ENCODE results near the gene SGCA. TPM values are rescaled to one million over a fixed set of nuclear protein-coding genes. Genes with fewer than 3 reads are reported as not detected.

The SGCA gene
- total RNA-seq, 4 donors from 2014 or later = 1.9 to 15.1 (median 6.9) TPM

DNA sequence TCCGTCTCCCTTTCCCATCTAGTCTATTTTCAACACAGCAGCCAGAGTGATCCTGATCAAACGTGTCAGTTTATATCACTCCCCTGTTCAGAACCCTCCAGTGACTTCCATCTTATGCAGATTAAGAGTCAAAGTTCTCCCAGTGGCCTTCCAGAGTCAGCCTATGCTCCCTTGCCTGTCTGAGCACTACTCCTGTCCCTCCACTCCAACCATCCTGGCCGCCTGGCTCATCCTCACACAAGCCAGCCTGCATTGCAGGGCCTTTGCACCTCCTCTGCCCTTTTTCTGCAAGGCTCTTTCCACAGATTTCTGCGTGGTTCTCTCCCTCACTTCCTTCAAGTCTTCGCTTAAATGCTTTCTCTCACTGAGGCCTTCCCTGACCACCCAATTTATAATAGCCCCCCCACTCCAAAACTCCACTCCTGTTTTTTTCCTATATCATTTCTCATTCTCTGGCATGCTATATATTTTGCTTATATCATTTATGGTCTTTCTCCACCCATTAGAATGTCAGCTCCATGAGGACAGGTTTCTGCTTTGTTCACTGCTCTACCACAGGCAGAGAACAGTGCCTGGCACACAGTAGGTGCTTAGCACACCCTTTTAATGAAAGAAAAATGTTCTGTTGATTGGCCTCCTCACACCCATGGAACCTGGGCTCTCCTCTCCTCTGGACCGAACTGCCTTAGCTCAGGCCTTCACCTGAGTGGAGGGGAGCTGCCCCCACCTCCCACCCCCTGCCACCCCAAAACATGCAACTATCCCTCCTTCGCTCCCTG, 45.1 kb upstream of the SGCA start:
- Histone ChIP-seq H3K4me3 (no peak overlapping the region), H3K27ac (no peak overlapping the region), H3K4me1 (peaks cover 0 to 26% (median 9%) of the 10 kb centered on the region in 3 donors), H3K36me3 (no peaks in the 10 kb centered on the region), H3K27me3 (peaks cover 0 to 39% (median 0%) of the 10 kb centered on the region in 4 donors), H3K9me3 (no peaks in the 10 kb centered on the region)
- TF ChIP-seq CTCF (IDR thresholded peaks at IDR 0.05) (no peak), POLR2A (IDR thresholded peaks at IDR 0.05) (no peak)
- DNase-seq = no peak
- 81 to 87% methylated on average over 7 of the region's 7 CpGs for whole genome bisulfite sequencing, 2 donors
- intact Hi-C loops (cut with DNase I) = no loop called here

DNA sequence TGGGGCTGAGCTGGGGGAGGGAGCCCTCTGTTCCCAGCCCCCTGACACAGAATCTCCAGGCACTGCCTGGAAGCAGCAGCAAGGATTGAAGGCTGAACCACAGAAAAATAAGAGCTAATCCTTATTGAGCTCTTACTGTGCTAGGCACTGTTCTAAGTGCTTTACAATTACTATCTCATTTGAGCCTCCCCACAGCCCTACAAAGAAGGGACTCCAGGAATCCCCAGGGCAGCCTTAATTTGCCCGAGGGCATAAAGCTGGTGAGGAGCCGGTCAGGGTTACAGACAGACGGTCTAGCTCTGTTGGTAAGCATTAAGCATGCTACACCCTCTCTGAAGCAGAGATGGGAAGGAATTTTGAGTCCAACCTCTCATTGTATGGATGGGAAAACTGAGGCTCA, 42.9 kb upstream of the SGCA start:
- H3K36me3 ChIP-seq = no peaks in the 10 kb centered on the region
- H3K4me1 ChIP-seq = peaks cover 0 to 19% (median 5%) of the 10 kb centered on the region in 3 donors
- no peak overlapping the region for H3K4me3 ChIP-seq
- no peaks in the 10 kb centered on the region for H3K9me3 ChIP-seq
- peaks cover 0 to 28% (median 0%) of the 10 kb centered on the region in 4 donors for H3K27me3 ChIP-seq
- TF ChIP-seq CTCF (IDR thresholded peaks at IDR 0.05) (no peak), POLR2A (IDR thresholded peaks at IDR 0.05) (no peak)
- H3K27ac ChIP-seq = no peak overlapping the region
- intact Hi-C loops (cut with DNase I) = no loop called here
- WGBS, 2 donors = 69 to 90% methylated on average over 3 of the region's 3 CpGs
- no peak for DNase-seq

GRCh38 chr17:50123649-50124349, 42.0 kb upstream of the SGCA start:
- H3K27me3 ChIP-seq = peaks cover 0 to 29% (median 2%) of the 10 kb centered on the region in 4 donors
- DNase-seq = no peak
- peak overlapping the region in 3 of 4 donors; percentile 27 to 72 (median 54) for H3K27ac ChIP-seq
- peaks cover under 1 to 24% (median 5%) of the 10 kb centered on the region in 3 donors for H3K4me1 ChIP-seq
- H3K9me3 ChIP-seq = no peaks in the 10 kb centered on the region
- H3K4me3 ChIP-seq = no peak overlapping the region
- intact Hi-C loops (cut with DNase I) = no loop called here
- H3K36me3 ChIP-seq = no peaks in the 10 kb centered on the region
- 38 to 56% methylated on average over 9 to 11 of the region's 12 CpGs for WGBS, 2 donors
- no peak for TF ChIP-seq CTCF (IDR thresholded peaks at IDR 0.05)
- TF ChIP-seq POLR2A (IDR thresholded peaks at IDR 0.05) = no peak

GRCh38 chr17:50125420-50125997, 40.3 kb upstream of the SGCA start:
- intact Hi-C loops (cut with DNase I) = no loop called here
- peaks cover 12 to 41% (median 16%) of the 10 kb centered on the region in 3 donors for H3K4me1 ChIP-seq
- no peak for DNase-seq
- H3K4me3 ChIP-seq = no peak overlapping the region
- no peak overlapping the region for H3K27ac ChIP-seq
- H3K9me3 ChIP-seq = no peaks in the 10 kb centered on the region
- no peak for TF ChIP-seq CTCF (IDR thresholded peaks at IDR 0.05)
- TF ChIP-seq POLR2A (IDR thresholded peaks at IDR 0.05) = no peak
- WGBS, 2 donors = 87 to 96% methylated on average over 4 of the region's 4 CpGs
- H3K27me3 ChIP-seq = peaks cover 5 to 35% (median 9%) of the 10 kb centered on the region in 4 donors
- H3K36me3 ChIP-seq = no peaks in the 10 kb centered on the region

Data from esophagus squamous epithelium (tissue), 5 donors.